Glutamatergic neuron (in vitro differentiated cells): Measurements from ENCODE around the gene OXER1. TPM values are rescaled to one million over a fixed set of nuclear protein-coding genes. Genes with fewer than 3 reads are reported as not detected.

Source experiments
- DNase-seq: peaks from one replicate; pipeline ENCODE4 v3.0.0; 2022
- H3K27ac Mint-ChIP-seq: one replicate; pipeline ENCODE4 v1.8.0; 2020; ENCODE audit warnings: mild to moderate bottlenecking, mixed read lengths, inconsistent platforms; ENCODE audit not compliant: unreplicated experiment
- H3K27me3 Mint-ChIP-seq: one replicate; pipeline ENCODE4 v1.8.0; 2020; ENCODE audit warnings: mild to moderate bottlenecking, moderate library complexity, mixed read lengths, inconsistent platforms; ENCODE audit not compliant: unreplicated experiment
- H3K36me3 Mint-ChIP-seq: one replicate; pipeline ENCODE4 v1.8.0; 2020; ENCODE audit warnings: mild to moderate bottlenecking, mixed read lengths, inconsistent platforms; ENCODE audit not compliant: unreplicated experiment
- H3K4me1 Mint-ChIP-seq: one replicate; pipeline ENCODE4 v1.8.0; 2020; ENCODE audit warnings: mild to moderate bottlenecking, low read depth, mixed read lengths, inconsistent platforms; ENCODE audit not compliant: unreplicated experiment
- H3K4me3 Mint-ChIP-seq: one replicate; pipeline ENCODE4 v1.8.0; 2020; ENCODE audit warnings: mild to moderate bottlenecking, mixed read lengths, inconsistent platforms; ENCODE audit not compliant: unreplicated experiment
- H3K9me3 Mint-ChIP-seq: one replicate; pipeline ENCODE4 v1.8.0; 2020; ENCODE audit warnings: mild to moderate bottlenecking, moderate library complexity, mixed read lengths, inconsistent platforms; ENCODE audit not compliant: unreplicated experiment
- CTCF ChIP-seq: fragments of 200-600 bp; sonication (generic); IDR thresholded peaks from one replicate; pipeline ENCODE4 v1.5.0; 2021; ENCODE audit not compliant: partially characterized antibody, unreplicated experiment
- total RNA-seq: library from RNA; stranded (reverse); fragmentation: NEBNext Ultra II Directional; extraction: Animal tissue kit (Norgen Biotek cat#: 25700); gene quantifications from one replicate; pipeline ENCODE4 v1.2.1, GENCODE V29; 2021; ENCODE audit not compliant: unreplicated experiment

Gene OXER1
- total RNA-seq, 1 donor from 2014 or later = not detected

- H3K27ac Mint-ChIP-seq = no peak overlapping the region
- TF ChIP-seq CTCF = no peak
- no peak overlapping the region for H3K4me3 Mint-ChIP-seq
- peaks cover 8% of the 10 kb centered on the region for H3K9me3 Mint-ChIP-seq
- DNase-seq = no peak
- peaks cover 5% of the 10 kb centered on the region for H3K27me3 Mint-ChIP-seq
- H3K36me3 Mint-ChIP-seq = peaks cover 3% of the 10 kb centered on the region
- peaks cover 10% of the 10 kb centered on the region for H3K4me1 Mint-ChIP-seq
Measured at GRCh38 chr2:42804338-42804737, 40.4 kb upstream of the OXER1 start.

- Mint-ChIP-seq H3K4me3 (no peak overlapping the region), H3K27ac (no peak overlapping the region), H3K9me3 (peaks cover 4% of the 10 kb centered on the region), H3K36me3 (peaks cover 3% of the 10 kb centered on the region), H3K4me1 (no peaks in the 10 kb centered on the region), H3K27me3 (peaks cover 3% of the 10 kb centered on the region)
- no peak for TF ChIP-seq CTCF
- DNase-seq = no peak
Measured at GRCh38 chr2:42802150-42802549, 38.2 kb upstream of the OXER1 start.

GRCh38 chr2:42801381-42801780 is 37.4 kb upstream of the OXER1 start:
- Mint-ChIP-seq H3K4me3 (no peak overlapping the region), H3K27me3 (peaks cover 3% of the 10 kb centered on the region), H3K4me1 (no peaks in the 10 kb centered on the region), H3K27ac (no peak overlapping the region), H3K9me3 (peaks cover 4% of the 10 kb centered on the region), H3K36me3 (peaks cover 3% of the 10 kb centered on the region)
- no peak for DNase-seq
- TF ChIP-seq CTCF = no peak

GRCh38 chr2:42800981-42801380 is 37.0 kb upstream of the OXER1 start:
- Mint-ChIP-seq H3K4me1 (no peaks in the 10 kb centered on the region), H3K9me3 (peaks cover 5% of the 10 kb centered on the region), H3K27ac (no peak overlapping the region), H3K27me3 (peaks cover 3% of the 10 kb centered on the region), H3K4me3 (no peak overlapping the region), H3K36me3 (peaks cover 3% of the 10 kb centered on the region)
- no peak for DNase-seq
- TF ChIP-seq CTCF = no peak

GRCh38 chr2:42800461-42800962 is 36.6 kb upstream of the OXER1 start:
- H3K4me3 Mint-ChIP-seq = no peak overlapping the region
- DNase-seq = no peak
- TF ChIP-seq CTCF = no peak
- H3K4me1 Mint-ChIP-seq = peaks cover 4% of the 10 kb centered on the region
- peaks cover 3% of the 10 kb centered on the region for H3K36me3 Mint-ChIP-seq
- no peak overlapping the region for H3K27ac Mint-ChIP-seq
- peaks cover 7% of the 10 kb centered on the region for H3K27me3 Mint-ChIP-seq
- peaks cover 9% of the 10 kb centered on the region for H3K9me3 Mint-ChIP-seq
